SU-DHL-6 (cell line): Measurements from ENCODE around the gene EEPD1.

Experiments used
- H2AFZ ChIP-seq: fragments of 200-600 bp; sonication (generic); 2 replicates; pipeline ENCODE4 v1.6.1; 2014; ENCODE audit warnings: low read depth, mild to moderate bottlenecking, moderate library complexity, mixed read lengths, antibody characterized with exemption, low read length; ENCODE audit not compliant: severe bottlenecking
- H3F3A ChIP-seq: fragments of 200-600 bp; shearing (Covaris generic); 2 replicates; pipeline ENCODE4 v1.6.0; 2016; ENCODE audit warnings: antibody characterized with exemption, mild to moderate bottlenecking; ENCODE audit not compliant: insufficient read depth
- H3K27ac ChIP-seq: fragments of 200-600 bp; sonication (generic); 2 replicates; pipeline ENCODE4 v1.5.1; 2016; ENCODE audit warnings: low read depth, mild to moderate bottlenecking, low read length, moderate library complexity, mixed read lengths
- H3K27me3 ChIP-seq: fragments of 200-600 bp; sonication (generic), shearing (Covaris generic); 2 replicates; pipeline ENCODE4 v1.6.0; 2014; ENCODE audit warnings: mild to moderate bottlenecking, low read length
- H3K36me3 ChIP-seq: fragments of 200-600 bp; sonication (generic); 2 replicates; pipeline ENCODE4 v1.6.1; 2014; ENCODE audit warnings: mild to moderate bottlenecking, low read length, mixed read lengths
- H3K4me2 ChIP-seq: fragments of 300-600, 200-600 bp; shearing (Covaris generic), sonication (generic); 2 replicates; pipeline ENCODE4 v1.6.0; 2014; ENCODE audit warnings: low read length, low read depth, mild to moderate bottlenecking; ENCODE audit not compliant: poor library complexity, severe bottlenecking
- H3K4me3 ChIP-seq: fragments of 200-600 bp; sonication (generic); 2 replicates; pipeline ENCODE4 v1.5.1; 2014; ENCODE audit warnings: antibody characterized with exemption, low read length, mild to moderate bottlenecking, mixed read lengths; ENCODE audit not compliant: insufficient read depth, poor library complexity, severe bottlenecking
- H3K79me2 ChIP-seq: fragments of 200-600 bp; sonication (generic); 2 replicates; pipeline ENCODE4 v1.6.1; 2014; ENCODE audit warnings: mild to moderate bottlenecking, low read length, moderate library complexity; ENCODE audit not compliant: insufficient read depth
- H3K9ac ChIP-seq: fragments of 200-600 bp; sonication (generic); 2 replicates; pipeline ENCODE4 v1.7.0; 2014; ENCODE audit warnings: mild to moderate bottlenecking, low read length
- H3K9me2 ChIP-seq: fragments of 200-600 bp; sonication (generic); replicated peaks from 2 replicates; pipeline ENCODE4 v1.6.1; 2014; ENCODE audit warnings: low read length; ENCODE audit not compliant: insufficient read depth
- H3K9me3 ChIP-seq: fragments of 200-600 bp; sonication (generic); 2 replicates; pipeline ENCODE4 v1.6.1; 2014; ENCODE audit warnings: low read length, mixed read lengths; ENCODE audit not compliant: insufficient read depth
- H4K20me1 ChIP-seq: fragments of 200-600 bp; sonication (generic); 2 replicates; pipeline ENCODE4 v1.6.1; 2014; ENCODE audit warnings: low read depth, mild to moderate bottlenecking, antibody characterized with exemption, low read length, moderate library complexity, mixed read lengths
- EZH2phosphoT487 ChIP-seq: fragments of 200-600 bp; sonication (generic), shearing (Covaris generic); conservative IDR thresholded peaks from 2 replicates; pipeline ENCODE4 v1.6.1; 2018; ENCODE audit warnings: mild to moderate bottlenecking, antibody characterized with exemption, low read length, moderate library complexity, mixed read lengths
- TF ChIP-seq, protein P1 (sequence below): fragments of 200-600 bp; sonication (generic); IDR thresholded peaks from one replicate; pipeline ENCODE4 v1.5.1; 2017; ENCODE audit warnings: antibody characterized with exemption, mild to moderate bottlenecking, low read length, moderate library complexity; ENCODE audit not compliant: insufficient read depth, poor library complexity, severe bottlenecking

Gene EEPD1

GRCh38 chr7:36116347-36117202 is 36.5 kb upstream of the EEPD1 start:
- Histone ChIP-seq H3F3A (no peaks in the 10 kb centered on the region), H3K27ac (no peak overlapping the region), H3K9me2 (no peaks in the 10 kb centered on the region), H4K20me1 (no peaks in the 10 kb centered on the region), H3K79me2 (no peaks in the 10 kb centered on the region), H3K9me3 (no peaks in the 10 kb centered on the region), H3K9ac (no peak overlapping the region), H3K36me3 (no peaks in the 10 kb centered on the region), H3K27me3 (no peaks in the 10 kb centered on the region), H3K4me3 (no peak overlapping the region), H3K4me2 (no peak overlapping the region), H2AFZ (no peak overlapping the region)
- TF ChIP-seq, protein P1, sequence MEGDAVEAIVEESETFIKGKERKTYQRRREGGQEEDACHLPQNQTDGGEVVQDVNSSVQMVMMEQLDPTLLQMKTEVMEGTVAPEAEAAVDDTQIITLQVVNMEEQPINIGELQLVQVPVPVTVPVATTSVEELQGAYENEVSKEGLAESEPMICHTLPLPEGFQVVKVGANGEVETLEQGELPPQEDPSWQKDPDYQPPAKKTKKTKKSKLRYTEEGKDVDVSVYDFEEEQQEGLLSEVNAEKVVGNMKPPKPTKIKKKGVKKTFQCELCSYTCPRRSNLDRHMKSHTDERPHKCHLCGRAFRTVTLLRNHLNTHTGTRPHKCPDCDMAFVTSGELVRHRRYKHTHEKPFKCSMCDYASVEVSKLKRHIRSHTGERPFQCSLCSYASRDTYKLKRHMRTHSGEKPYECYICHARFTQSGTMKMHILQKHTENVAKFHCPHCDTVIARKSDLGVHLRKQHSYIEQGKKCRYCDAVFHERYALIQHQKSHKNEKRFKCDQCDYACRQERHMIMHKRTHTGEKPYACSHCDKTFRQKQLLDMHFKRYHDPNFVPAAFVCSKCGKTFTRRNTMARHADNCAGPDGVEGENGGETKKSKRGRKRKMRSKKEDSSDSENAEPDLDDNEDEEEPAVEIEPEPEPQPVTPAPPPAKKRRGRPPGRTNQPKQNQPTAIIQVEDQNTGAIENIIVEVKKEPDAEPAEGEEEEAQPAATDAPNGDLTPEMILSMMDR, result no peak
- TF ChIP-seq EZH2phosphoT487, result no peak

DNA sequence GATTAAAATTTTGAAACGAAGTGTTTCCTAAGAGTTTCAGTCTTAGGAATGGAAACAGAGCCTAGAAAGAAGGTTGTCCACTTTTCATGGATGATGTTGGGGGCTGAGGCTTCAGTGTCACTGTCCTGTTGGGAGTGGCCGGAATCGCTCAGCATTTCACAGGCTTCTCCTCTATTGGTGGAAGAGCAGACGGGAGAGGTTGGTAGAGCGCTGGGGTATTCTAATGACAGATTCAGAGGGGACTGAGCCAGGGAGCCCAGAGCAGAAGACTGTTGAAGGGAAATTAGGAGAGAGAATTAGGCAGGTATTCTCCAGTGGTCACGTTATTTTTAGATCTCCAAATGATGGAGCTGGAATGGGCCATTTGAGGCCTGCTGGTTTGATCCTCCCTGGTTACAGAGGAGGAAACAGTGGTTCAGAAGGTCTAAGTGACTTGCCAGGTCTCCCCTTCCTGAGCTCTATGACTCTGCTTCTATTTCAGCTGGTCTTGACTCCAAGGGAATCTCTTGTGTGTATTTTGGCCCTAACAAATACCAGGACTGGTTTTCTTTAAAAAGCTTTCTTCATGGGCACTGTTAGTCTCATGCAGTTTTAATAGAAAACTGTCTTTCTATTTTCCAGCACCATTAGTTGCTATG is 35.7 kb upstream of the EEPD1 start:
- no peaks in the 10 kb centered on the region for H3K9me3 ChIP-seq
- no peak for TF ChIP-seq EZH2phosphoT487
- TF ChIP-seq, protein P1, result no peak
- no peaks in the 10 kb centered on the region for H3F3A ChIP-seq
- no peak overlapping the region for H3K27ac ChIP-seq
- H2AFZ ChIP-seq, result no peak overlapping the region
- no peaks in the 10 kb centered on the region for H3K9me2 ChIP-seq
- no peak overlapping the region for H3K4me3 ChIP-seq
- H3K36me3 ChIP-seq, result no peaks in the 10 kb centered on the region
- no peaks in the 10 kb centered on the region for H4K20me1 ChIP-seq
- H3K27me3 ChIP-seq, result no peaks in the 10 kb centered on the region
- no peaks in the 10 kb centered on the region for H3K79me2 ChIP-seq
- no peak overlapping the region for H3K4me2 ChIP-seq
- H3K9ac ChIP-seq, result no peak overlapping the region

DNA sequence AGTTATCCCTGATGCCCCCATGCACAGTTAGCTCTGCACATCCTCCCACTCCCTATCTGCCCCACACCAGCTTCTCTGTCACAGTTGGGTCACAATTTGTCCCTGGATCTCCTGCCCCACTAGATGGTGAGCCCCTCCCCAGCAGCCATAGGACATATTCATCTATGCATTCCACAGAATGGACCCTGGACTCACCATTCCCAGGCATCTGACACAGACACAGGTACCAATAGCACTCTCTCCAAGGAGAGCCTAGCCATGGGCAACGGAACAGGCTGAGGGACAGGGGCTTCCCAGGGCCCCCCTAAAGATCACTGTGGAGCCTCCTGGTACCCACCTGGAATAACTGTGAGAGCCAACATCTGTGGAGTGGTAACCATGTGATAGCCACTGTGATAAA is 34.7 kb upstream of the EEPD1 start:
- H3K4me2 ChIP-seq, result no peak overlapping the region
- H2AFZ ChIP-seq, result no peak overlapping the region
- H4K20me1 ChIP-seq, result no peaks in the 10 kb centered on the region
- no peaks in the 10 kb centered on the region for H3K9me2 ChIP-seq
- no peaks in the 10 kb centered on the region for H3F3A ChIP-seq
- no peak overlapping the region for H3K27ac ChIP-seq
- H3K79me2 ChIP-seq, result no peaks in the 10 kb centered on the region
- no peak for TF ChIP-seq EZH2phosphoT487
- TF ChIP-seq, protein P1, result no peak
- H3K9ac ChIP-seq, result no peak overlapping the region
- H3K9me3 ChIP-seq, result no peaks in the 10 kb centered on the region
- H3K36me3 ChIP-seq, result no peaks in the 10 kb centered on the region
- H3K27me3 ChIP-seq, result no peaks in the 10 kb centered on the region
- H3K4me3 ChIP-seq, result no peak overlapping the region
